GM18858 (cell line): ENCODE results near the gene CDC42BPB.

Experiments used
- ATAC-seq: cut with Tn5 transposase; IDR thresholded peaks from one replicate; pipeline ENCODE4 v1.9.1; 2021; ENCODE audit not compliant: unreplicated experiment

The CDC42BPB gene

DNA sequence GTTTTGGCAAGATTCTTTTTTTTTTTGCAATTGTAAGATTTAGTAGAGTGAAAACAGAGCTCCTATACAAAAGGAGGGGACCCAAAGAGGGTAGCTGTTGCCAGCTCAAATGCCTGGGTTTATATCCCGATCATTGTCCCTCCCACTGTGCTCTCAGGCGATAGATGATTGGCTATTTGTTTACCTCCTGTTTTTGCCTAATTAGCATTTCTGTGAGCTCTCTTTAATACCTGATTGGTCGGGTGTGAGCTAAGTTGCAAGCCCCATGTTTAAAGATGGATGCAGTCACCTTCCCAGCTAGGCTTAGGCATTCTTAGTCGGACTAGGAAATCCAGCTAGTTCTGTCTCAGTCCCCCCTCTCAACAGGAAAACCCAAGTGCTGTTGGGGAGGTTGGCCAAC lies 39.0 kb upstream of the CDC42BPB start:
- no peak for ATAC-seq

DNA sequence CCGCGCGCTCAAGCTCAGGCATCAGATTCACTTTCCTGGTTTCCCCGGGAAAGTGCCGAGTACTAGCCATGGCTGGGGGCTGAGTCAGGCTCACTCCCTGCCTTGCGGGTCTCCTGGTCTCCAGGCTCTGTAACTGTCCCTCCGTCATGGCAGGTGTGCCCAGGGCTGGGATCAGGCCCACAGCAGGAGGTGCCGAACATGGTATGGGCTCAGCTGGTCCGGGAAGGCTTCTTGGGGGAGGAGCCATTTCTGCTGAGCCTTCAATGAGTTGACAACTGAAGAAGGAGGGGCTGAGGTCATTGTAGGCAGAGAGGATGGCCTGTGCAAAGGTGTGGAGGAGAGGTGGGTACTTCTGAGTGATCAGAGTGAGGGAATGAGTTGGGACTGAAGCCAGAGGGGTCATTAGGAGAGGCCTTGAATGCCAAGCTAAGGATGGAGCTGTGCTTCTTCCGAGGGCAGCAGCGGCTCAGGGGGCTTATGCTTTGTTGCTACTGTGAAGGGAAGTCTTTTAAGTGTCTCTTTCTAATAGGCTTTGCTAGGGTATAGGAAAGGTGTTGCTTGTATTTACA lies 37.9 kb upstream of the CDC42BPB start:
- ATAC-seq: no peak

DNA sequence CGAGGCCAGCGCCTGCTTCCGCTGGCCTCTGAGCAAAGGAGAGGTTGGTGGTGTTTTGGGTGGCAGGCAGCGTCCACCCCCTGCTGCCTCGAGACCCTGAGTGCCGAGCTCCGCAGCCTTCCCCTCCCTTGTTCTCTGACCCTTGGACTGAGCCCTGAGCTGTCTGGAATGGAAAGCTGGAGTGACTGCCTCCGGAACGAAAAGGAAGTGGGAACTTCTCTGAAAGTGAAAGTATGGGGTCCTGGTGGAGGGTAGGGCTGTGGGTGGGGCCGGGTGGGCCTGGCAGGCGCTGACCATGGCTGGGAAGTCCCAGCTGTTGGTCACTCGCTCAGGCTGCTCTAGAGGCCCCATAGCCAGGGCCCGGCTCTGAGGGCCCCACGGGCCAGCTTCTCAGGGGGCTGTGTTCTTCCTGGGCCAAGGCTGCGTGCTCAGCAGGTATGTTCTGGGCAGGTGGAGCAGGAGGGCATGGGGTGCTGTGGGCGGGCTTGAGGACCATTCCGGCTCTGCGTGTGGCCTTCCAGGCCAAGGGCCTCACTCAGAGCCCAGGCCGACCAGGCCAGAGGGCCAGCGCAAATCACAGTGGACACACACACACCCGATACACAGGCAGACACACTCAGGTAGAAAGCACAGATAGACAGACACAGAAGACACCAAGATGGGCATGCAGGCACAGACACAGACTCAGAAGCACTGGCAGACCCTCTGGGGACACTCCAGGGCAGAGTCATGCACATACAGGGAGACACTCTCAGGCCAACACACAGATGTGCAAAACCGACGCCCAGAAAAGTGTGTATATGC lies 37.3 kb upstream of the CDC42BPB start, which contains the start of gene EXOC3L4:
EXOC3L4 (plus strand) TSS at position 320 of the 804 bp plus-strand sequence. CDS start 5,495 bp downstream, outside the sequence.
- ATAC-seq: no peak

DNA sequence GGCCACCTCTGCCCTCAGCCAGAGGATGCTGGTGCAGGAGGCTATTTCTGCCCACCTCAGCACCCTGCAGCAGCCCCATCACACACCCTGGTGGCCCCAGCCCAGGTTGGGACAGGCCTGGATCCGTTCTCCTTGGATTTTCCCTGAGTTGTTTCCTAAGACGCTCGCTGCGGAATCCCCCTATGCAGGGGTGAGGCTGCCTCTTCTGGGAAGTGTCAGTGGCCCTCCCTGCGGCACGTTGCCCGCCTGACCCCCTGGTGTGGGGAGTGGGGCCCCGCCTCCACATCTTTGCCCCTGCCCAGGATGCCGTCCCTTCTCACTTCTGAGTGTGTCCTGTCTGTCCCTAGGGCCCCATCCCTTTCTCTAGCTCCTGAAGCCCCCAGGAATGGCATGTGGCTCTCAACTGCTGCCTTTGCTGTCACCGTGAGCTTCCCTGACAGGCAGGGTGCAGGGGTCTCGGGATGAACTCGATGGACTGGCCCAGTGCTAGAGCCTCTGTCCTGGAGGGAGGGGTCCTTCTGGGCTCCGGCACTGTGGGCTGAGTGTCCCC lies 36.6 kb upstream of the CDC42BPB start:
- ATAC-seq: no peak

DNA sequence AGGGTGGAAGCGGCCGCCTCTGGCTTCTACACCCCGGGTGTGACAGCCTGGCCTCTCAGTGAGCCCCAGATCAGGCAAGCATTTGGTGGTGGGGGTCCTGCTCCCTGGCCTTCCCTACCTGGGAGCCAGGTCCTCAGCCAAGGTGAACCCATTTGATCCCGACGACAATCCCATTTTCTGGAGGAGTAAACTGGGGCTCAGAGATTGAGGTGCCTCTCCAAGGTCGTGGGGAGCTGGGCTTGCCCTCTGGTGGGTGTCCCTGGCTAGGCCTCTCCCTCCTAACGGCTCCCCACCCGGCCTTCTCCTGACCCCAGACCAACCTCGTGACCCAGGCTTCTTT lies 34.5 kb upstream of the CDC42BPB start:
- ATAC-seq: no peak

DNA sequence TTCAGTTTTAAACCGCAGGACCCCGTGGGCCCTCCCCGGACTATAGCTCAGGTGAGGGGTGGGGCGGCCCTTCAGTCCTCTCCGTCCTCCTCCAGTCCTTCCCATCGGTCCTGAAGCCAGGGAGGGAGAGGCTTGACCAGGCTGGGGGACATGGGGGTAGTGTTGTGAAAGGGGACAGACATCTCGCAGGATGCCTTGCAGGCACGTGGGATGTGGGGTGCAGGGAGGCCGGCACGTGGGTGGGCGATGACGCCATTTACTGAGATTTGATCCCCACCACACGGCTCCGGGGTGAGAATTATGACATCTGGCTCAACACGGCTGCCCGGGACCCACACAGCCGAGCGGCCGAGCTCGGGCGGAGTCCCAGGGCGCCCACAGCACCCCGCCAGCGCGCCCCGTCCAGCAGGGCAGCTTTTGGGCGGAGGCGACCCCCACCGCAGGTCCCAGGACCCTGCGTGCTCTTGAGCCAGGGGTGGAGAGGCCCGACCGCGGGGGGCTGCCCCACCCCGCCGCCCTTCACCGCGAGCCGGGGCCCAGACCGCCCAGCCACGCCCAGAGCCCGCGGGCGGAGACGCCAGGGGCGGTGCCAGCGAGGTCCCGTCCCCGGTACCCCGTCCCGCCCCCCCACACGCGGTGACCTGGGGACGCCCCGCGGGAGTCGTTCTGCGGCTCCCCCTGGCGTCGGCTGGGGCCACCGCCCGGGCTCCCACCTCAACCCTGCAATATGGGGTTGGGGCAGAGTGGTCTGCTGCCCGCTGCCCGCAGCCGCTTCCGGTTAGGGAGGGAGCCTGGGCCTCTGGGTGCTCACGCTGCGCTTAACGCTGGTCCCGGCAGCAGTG lies 33.9 kb upstream of the CDC42BPB start:
- no peak for ATAC-seq

DNA sequence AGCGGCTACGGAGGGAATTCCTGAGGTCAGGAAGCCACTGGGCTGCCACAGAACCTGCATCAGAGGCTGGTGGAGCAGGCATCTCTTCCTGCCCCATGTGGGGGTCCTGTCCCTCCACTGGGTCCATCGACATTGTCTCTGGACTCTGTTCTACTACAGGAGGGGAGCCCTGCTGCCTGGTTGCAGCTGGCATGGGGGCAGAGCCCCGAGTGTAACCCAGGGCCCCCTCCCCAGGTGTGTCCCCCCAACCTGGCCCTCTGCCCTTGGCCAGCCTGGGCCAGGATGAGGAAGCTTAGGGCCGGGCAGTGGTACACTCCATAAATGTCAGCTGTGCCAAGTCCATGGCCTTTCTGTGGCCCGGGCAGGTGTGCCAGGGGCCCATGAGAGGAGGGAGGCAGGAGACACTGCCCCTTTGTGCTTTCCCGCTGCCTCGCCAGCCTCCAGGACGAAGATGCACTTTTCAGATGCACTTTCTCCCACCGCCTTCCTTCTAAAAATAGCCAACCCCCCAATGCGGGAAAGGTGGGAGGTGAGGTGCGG lies 33.2 kb upstream of the CDC42BPB start:
- ATAC-seq: no peak

DNA sequence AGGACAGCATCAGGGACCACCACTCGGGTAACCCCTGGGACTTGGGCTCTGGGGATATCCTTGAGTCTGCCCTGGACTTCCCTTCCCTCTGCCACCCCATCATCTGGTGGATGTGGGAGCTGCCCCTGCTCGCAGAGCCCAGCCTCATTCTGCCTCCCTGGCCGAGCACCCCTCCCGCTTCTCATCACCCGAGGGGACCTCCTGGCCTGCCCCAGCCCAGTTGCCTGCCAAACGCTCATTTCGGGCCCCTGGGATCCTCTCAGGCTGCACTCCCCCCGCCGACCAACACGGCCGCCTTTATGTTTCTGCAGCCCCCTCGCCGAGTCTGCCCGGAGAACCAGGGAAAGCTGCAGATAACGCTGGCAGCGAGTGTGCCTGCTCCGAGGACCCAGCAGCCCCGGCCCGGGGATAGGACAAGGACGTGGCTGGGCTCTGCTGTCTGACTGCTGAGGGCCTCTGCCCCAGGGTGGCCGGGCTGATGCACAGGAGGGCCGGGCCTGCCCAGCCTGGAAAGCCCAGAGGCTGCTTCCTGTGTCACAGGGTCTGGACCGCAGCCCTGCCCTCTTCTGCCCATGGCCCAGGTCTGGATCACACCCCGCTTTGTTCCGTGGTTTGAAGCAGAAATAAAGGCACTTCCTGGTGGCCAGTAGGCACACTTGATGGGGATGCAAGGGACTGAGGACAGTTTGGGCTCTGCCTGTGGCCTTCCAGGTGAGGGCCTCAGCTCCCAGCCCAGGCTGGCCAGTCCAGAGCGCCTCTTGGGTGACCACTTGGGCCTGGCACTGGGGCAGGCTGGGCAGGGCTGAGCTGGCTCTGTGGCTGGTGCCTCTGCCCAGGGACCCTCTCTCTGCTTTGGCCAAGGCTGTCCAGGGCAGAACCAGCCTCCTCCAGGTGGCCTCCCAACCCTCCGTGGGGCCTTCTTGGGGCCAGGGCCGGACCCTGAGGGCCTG lies 32.3 kb upstream of the CDC42BPB start:
- no peak for ATAC-seq

DNA sequence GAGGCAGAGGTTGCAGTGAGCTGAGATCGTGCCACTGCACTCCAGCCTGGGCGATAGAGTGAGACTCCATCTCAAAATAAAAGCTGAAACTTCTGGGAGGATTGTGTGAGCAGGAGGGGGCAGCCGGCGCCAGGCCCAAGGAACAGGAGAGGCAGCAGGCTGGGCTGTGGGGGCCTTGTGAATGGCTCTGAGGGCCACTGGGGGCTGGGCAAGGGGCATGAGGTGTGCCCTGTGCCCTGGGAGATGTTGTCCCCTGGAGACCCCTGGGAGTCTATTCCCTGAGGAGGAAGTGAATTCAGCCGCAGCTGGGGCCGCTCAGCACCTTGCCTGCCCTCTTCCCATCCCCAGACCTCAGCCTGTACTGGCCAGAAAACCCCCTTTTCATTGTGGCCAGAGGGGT lies 31.6 kb upstream of the CDC42BPB start:
- no peak for ATAC-seq

DNA sequence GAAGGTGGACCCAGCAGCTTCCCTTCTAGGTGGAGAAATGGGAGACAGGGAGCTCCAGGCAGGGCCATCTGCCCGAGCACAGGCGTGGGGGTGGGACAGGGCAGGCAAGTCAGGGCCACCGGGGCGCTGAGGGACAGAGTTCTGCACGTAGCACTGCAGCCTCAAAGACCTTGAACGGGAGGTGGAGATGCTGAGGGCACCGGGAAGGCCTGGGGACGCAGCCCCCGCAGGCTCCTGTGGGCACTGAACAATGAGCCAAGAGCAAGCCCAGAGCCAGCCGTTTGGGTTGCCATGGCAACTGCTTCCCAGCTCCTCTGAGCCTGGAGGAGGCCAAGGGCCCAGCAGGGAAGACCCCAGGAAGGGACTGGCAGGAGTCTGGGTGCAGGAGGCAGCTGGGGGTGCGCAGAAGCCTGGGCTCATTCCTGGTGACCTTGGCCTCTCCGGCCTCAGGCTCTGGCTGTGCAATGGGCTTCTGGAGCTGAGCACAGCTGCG lies 30.0 kb upstream of the CDC42BPB start:
- ATAC-seq: no peak

DNA sequence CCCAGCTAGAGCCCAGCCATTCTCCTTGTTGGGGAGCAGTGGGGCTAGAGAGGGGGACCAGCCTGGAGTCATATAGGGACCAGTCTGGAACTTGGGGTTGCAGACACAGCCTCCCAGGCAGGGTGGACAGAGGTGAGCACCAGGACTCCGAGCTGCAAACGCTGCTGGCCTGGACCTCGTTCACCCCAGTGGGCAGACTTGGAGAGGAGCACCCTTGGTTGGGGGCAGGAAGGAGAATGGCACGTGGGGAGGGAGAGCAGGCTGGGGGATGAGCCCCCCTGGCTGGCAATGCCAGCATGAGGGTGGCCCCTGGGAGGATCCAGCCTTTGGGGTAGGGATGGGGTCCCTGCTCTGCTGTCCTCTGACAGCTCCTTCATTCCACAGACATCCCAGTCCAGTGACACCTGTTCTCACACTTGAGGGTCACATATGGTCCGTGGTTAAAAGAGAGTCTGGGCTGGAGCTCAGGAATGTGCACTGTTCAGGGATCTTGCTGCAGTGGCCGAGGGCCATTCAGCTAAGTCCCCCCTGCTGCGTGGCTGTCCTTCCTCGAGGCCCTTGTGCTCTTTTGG lies 29.5 kb upstream of the CDC42BPB start:
- no peak for ATAC-seq

DNA sequence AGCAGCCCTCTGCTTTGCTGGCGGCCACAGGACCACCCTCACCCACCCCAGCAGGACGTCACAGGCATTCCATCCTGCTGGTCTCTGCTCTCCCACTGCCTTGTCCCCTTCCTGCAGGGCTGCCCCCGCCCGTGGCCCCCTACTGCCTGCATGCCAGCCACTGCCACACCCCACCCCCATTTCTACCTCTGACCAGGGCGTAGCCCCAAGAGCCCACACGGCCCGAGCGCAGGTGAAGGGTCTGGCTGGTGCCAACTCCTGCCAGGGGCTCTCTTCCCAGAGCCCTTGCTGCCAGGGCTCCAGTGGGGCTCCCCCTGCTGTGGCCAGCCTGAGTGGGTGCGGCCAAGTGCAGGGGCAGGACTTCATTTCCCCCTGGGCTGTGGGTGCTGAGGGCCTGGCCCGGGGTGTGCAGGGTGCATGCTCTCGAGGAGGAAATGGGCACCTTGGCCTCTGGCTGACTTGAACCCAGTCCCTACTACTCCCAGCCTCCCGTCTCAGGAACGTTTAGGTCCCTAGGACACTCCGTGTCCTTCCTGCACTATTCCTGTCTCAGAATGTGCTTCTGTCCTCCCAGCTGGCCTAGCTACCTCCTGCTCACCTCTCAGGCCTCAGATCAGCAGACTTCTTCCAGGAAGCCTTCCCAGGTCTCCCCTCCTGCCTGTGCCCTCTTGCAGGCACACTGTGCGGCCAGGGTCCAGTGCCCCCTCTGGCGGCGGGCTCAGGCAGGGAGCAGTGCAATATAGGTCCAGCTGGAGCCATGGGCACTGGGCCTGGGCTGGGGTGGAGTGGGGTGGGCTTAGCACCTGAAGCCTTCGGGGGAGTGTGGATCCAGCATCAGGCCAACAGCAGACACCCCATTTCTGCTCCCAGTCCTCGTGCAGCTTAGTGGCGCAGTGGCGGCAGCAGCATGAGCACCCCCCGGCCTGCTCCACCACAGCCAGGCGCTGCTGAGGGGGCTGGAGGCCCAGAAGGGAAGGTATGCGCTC lies 28.1 kb upstream of the CDC42BPB start:
- no peak for ATAC-seq

DNA sequence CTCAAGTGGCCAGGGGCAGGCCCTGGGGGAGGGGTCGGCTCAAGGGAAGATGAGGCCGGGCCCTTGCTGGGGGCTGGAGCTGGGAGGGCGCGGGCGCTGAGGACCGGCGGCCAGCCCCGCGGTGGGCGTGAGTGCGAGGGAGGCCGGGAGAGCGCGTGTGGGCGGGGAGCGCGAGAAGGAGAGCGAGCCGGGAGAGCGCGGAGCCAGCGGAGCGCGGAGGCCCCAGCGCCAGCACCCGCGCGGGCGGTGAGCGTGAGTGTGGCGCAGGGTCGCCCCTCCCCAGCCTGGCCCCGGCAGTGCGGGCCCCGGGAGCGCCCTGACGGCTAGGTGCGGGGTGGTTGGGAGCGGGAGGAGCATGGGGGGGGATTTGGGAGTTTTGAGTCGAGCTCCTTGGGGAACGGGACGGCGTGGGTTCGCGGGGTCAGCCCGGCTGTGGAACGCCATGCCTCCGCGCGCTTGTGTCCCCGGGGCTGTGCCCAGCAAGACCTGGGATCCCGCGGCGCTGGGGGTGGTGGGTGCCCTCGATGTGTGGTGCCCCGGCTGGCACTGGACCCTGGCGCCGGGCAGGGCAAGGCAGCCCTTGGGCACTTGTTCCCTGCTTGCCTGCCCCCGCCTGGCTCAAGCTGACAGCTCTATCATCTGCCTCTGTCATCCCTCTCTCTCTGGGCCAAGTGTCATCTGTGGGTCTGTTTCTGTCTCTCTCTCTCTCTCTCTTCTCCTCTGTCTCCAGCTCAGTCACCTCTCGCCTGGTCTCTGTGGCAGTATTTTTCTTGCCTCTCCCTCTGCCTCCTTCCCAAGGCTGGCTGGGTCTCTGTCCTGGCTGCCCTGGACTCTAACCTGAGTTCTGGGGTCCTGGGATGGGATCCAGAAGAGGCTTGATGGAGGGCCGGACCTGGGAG lies 26.9 kb upstream of the CDC42BPB start, which contains the start of gene LBHD2:
LBHD2 (plus strand) TSS at position 190 of the 899 bp plus-strand sequence. CDS start 1,803 bp downstream, outside the sequence.
- no peak for ATAC-seq

DNA sequence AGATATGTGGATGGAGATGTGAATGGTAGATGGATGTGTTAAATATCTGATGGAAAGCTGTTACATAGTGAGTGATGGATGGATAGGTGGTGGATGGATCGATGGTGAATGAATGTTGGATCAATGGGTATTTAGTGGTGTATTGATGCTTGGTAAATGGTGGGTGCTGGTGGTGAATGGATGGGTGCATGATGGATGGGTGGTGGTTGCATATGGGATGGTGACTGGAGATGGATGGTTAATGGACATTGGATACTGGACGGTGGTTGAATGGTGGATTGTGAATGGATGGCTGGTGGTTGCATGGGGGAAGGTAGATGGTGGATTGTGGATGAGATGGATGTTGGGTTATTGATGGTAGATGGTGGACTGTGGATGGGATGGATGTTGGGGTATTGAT lies 24.6 kb upstream of the CDC42BPB start:
- no peak for ATAC-seq

DNA sequence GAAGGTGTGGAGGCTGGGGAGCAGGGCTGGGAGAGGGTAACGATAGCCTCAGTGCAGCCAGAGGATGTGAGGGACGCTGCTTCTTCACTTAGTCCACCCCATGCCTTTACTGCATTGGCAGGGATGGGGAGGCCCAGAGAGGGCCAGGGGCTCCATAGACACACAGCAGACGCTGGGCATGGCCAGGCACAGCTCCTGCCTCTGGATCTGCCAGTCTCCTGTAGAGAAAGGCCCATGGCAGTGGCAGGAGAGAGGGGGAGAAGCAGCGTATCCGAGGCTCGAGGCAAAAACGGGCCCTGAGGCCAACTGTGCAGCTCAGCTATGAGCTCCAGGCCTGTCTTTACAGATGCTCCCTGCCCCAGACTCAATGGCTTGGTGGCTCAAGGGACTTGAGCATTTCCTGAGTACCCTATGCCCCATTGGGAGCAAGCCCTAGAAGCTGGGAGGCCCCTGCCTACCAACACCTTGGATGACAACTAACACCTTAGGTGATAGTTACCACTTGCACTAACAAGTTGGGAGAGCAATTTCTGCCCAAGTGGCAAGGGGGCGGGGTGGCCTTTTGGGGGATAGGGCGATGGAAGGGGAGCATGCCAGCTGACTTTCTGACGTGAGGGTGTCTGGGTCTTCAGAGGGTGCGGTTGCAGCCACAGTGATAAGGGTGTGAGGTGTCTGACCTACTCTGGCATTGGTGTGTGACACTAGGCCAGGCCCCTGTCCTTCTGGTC lies 21.7 kb upstream of the CDC42BPB start:
- no peak for ATAC-seq

DNA sequence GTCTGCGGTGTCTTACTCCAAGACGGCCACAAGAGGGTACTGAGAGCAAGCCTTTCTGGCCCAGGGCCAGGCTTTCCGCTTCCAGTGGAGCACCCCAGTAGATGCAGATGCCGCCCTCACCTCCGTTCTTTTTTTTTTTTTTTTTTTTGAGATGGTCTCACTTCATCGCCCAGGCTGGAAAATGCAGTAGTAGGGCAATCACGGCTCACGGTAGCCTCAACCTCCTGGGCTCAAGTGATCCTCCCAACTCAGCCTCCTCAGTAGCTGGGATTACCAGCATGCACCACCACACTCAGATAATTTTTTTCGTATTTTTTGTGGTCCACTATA lies 21.0 kb upstream of the CDC42BPB start:
- no peak for ATAC-seq
